Left lung (tissue), 10 donors: ENCODE results near the gene ISYNA1. TPM values are rescaled to one million over a fixed set of nuclear protein-coding genes. Genes with fewer than 3 reads are reported as not detected.

Experiments used
- ATAC-seq: fragments of 200-7000 bp; cut with Tn5 transposase; one replicate; pipeline ENCODE4 v1.9.1; 2020; ENCODE audit warnings: moderate library complexity
- DNase-seq, 4 donors: peaks; one replicate each; pipeline ENCODE4 v3.0.0-alpha.2; 2013 to 2020
- H3K27ac ChIP-seq, 2 donors: fragments of 200-600 bp; sonication (generic) in 1 of 2; one replicate each; pipeline versions ENCODE4 v1.5.0 to v1.8.0; 2020 to 2021
- H3K27me3 ChIP-seq, 2 donors: fragments of 200-600 bp; sonication (generic) in 1 of 2; one replicate each; pipeline versions ENCODE4 v1.5.0 to v1.8.0; 2020 to 2021
- H3K36me3 ChIP-seq, 2 donors: fragments of 200-600 bp; sonication (generic) in 1 of 2; one replicate each; pipeline versions ENCODE4 v1.5.0 to v1.8.0; 2020 to 2021
- H3K4me1 ChIP-seq, 2 donors: fragments of 200-600 bp; one replicate each; pipeline ENCODE4 v1.8.0; 2021
- H3K4me3 ChIP-seq, 2 donors: fragments of 200-600 bp; sonication (generic) in 1 of 2; one replicate each; pipeline versions ENCODE4 v1.5.0 to v1.8.0; 2020 to 2021; ENCODE audit warnings: mild to moderate bottlenecking in 1 of 2
- H3K9me3 ChIP-seq, 2 donors: fragments of 200-600 bp; sonication (generic) in 1 of 2; one replicate each; pipeline versions ENCODE4 v1.5.0 to v1.8.0; 2020 to 2021
- CTCF ChIP-seq, 2 donors: fragments of 200-600 bp; sonication (generic) in 1 of 2; IDR thresholded peaks; one replicate each; pipeline versions ENCODE4 v1.5.0 to v1.8.0; 2021; ENCODE audit warnings: antibody characterized with exemption in 2 of 2
- intact Hi-C, 2 donors: fragments of 100-400 bp; cut with DNase I; formaldehyde crosslinking; loops; one replicate each; pipeline versions ENCODE4 v1.11.2 to v1.14.2; 2022
- polyA plus RNA-seq, 6 donors: library from polyadenylated mRNA; unstranded; fragments of 120-200 nt; gene quantifications; one replicate each; pipeline ENCODE4 v1.2.1, GENCODE V29; 2013; ENCODE audit not compliant: insufficient read length in 6 of 6
- total RNA-seq, 2 donors: library from RNA; stranded (reverse); fragmentation: NEBNext Ultra II Directional; extraction: Animal tissue kit (Norgen Biotek cat#: 25700); gene quantifications; one replicate each; pipeline ENCODE4 v1.2.1, GENCODE V29; 2021
- donor health status: DM: no; HTN: yes; CAD: no.
- donor health status: DM: no; HTN: no; CAD: no.

The ISYNA1 gene
- total and polyA plus RNA-seq, 8 donors, result 22.8 to 159 (median 119) TPM

DNA sequence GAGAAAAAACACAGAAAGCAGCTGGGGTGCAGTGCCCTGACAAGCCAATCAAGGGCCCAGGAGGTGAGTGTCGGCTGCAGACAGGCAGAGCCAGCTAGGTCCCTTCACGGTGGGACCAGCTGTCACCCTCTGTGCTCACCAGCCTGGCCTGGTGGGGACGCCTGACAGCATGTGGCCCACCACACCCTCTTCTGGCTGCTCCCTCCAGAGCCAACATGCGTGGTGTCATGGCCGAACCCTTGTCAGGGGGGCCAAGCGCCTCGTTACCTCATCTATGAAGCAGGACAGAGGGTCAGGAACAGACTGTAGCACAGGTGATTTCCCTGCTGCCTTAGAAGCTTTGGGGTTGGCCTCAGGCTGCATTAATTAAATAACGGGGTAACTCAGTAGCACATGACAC, 40.0 kb upstream of the ISYNA1 start:
- no peak for TF ChIP-seq CTCF (IDR thresholded peaks at IDR 0.05)
- Histone ChIP-seq H3K9me3 (no peaks in the 10 kb centered on the region), H3K27ac (peak overlapping the region; percentile 83 to 95), H3K27me3 (no peaks in the 10 kb centered on the region), H3K36me3 (peaks cover 0 to 2% of the 10 kb centered on the region in 2 donors), H3K4me3 (no peak overlapping the region), H3K4me1 (peaks cover 34 to 97% of the 10 kb centered on the region in 2 donors)
- DNase-seq (no peak), ATAC-seq (no peak)
- intact Hi-C loops, result no loop called here

DNA sequence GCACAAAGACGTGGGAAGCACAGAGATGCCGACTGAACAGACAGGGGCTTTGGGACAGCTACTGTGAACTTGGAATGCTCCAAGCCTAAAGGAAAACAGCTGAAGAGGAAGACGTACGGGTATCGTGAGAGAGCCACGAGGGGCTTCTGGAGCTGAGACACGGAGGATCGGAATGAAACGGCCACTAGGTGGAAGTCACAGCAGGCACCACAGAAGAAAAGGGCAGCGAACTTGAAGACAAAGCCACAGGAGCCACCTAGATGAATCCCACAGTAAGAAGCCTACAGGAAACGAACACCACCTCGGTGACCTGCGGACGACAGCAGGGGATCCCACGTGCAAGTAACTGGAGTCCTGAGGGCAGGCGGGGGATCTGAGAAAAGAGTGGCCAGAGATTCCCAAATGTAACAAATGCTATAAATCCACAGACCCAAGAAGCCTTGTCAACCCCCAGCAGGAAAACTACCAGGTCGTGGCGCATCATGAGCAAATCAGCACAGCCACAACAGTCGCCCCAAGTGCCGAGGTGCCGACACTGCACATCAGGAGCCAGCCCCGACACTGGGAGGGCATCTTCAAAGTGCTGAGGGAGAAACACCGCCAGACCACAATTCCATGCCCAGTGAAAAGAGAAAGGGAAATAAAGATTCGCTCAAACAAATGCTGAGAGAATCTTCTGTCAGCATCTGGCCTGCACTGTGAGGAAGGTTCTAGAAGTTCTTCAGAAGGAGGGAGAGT, 39.3 kb upstream of the ISYNA1 start:
- no peak overlapping the region for H3K4me3 ChIP-seq
- DNase-seq (no peak), ATAC-seq (no peak)
- no peaks in the 10 kb centered on the region for H3K27me3 ChIP-seq
- peak overlapping the region in 1 of 2 donors; percentile 95 for H3K27ac ChIP-seq
- H3K36me3 ChIP-seq, result peaks cover 0 to 10% of the 10 kb centered on the region in 2 donors
- peak in 1 of 2 donors; percentile 18 for TF ChIP-seq CTCF (IDR thresholded peaks at IDR 0.05)
- intact Hi-C loops, result no loop called here
- H3K4me1 ChIP-seq, result peaks cover 31 to 94% of the 10 kb centered on the region in 2 donors
- no peaks in the 10 kb centered on the region for H3K9me3 ChIP-seq

GRCh38 chr19:18476507-18477041, 38.6 kb upstream of the ISYNA1 start:
- no peak for DNase-seq
- no peak for ATAC-seq
- no peak overlapping the region for H3K4me3 ChIP-seq
- H3K27ac ChIP-seq, result peak overlapping the region in 1 of 2 donors; percentile 95
- H3K27me3 ChIP-seq, result no peaks in the 10 kb centered on the region
- H3K9me3 ChIP-seq, result no peaks in the 10 kb centered on the region
- peaks cover 31 to 88% of the 10 kb centered on the region in 2 donors for H3K4me1 ChIP-seq
- H3K36me3 ChIP-seq, result peaks cover 0 to 16% of the 10 kb centered on the region in 2 donors
- intact Hi-C loops, result no loop called here
- no peak for TF ChIP-seq CTCF (IDR thresholded peaks at IDR 0.05)

- peak overlapping the region in 1 of 2 donors; percentile 95 for H3K27ac ChIP-seq
- no peaks in the 10 kb centered on the region for H3K27me3 ChIP-seq
- intact Hi-C loops, result no loop called here
- H3K9me3 ChIP-seq, result no peaks in the 10 kb centered on the region
- H3K4me1 ChIP-seq, result peaks cover 27 to 81% of the 10 kb centered on the region in 2 donors
- H3K4me3 ChIP-seq, result no peak overlapping the region
- ATAC-seq, result no peak
- DNase-seq, result no peak
- H3K36me3 ChIP-seq, result peaks cover 0 to 24% of the 10 kb centered on the region in 2 donors
- no peak for TF ChIP-seq CTCF (IDR thresholded peaks at IDR 0.05)
Measured at GRCh38 chr19:18475762-18476331, 37.9 kb upstream of the ISYNA1 start.

GRCh38 chr19:18475004-18475453, 37.1 kb upstream of the ISYNA1 start:
- Histone ChIP-seq H3K4me1 (peaks cover 19 to 79% of the 10 kb centered on the region in 2 donors), H3K9me3 (no peaks in the 10 kb centered on the region), H3K36me3 (peaks cover 0 to 31% of the 10 kb centered on the region in 2 donors), H3K27me3 (no peaks in the 10 kb centered on the region), H3K4me3 (no peak overlapping the region), H3K27ac (peak overlapping the region in 1 of 2 donors; percentile 95)
- intact Hi-C loops, result no loop called here
- TF ChIP-seq CTCF (IDR thresholded peaks at IDR 0.05), result no peak
- DNase-seq (no peak), ATAC-seq (no peak)
